GM12872 (cell line): ENCODE data around the gene GRM2.

Experiments used
- CTCF ChIP-seq: IDR thresholded peaks from 3 replicates; pipeline ENCODE4 v1.5.1; 2011; ENCODE audit warnings: low read depth, mild to moderate bottlenecking, low read length, moderate library complexity; ENCODE audit not compliant: insufficient read depth

GRM2 gene

GRCh38 chr3:51681453-51681852 is 25.4 kb upstream of the GRM2 start:
- TF ChIP-seq CTCF: no peak

GRCh38 chr3:51682079-51682478 is 24.8 kb upstream of the GRM2 start:
- TF ChIP-seq CTCF: peak; percentile 90

- TF ChIP-seq CTCF: no peak
Observed at GRCh38 chr3:51682526-51682925, 24.3 kb upstream of the GRM2 start.

- TF ChIP-seq CTCF: no peak
Observed at GRCh38 chr3:51683566-51683965, 23.3 kb upstream of the GRM2 start.

GRCh38 chr3:51684971-51685751 is 21.7 kb upstream of the GRM2 start:
- TF ChIP-seq CTCF: no peak

GRCh38 chr3:51686056-51686455 is 20.8 kb upstream of the GRM2 start:
- TF ChIP-seq CTCF: no peak

- no peak for TF ChIP-seq CTCF
Observed at GRCh38 chr3:51686512-51687215, 20.2 kb upstream of the GRM2 start.
